ENCODE results near the gene GPC3. TPM values are rescaled to one million over a fixed set of nuclear protein-coding genes. Genes with fewer than 3 reads are reported as not detected.

GPC3 gene
- total RNA-seq, 2 experiments from 2014 or later = 0.25 to 0.59 TPM

GRCh38 chrX:133715715-133716114 lies 269.7 kb downstream of the GPC3 start:
- no peak overlapping the region for H3K27ac Mint-ChIP-seq
- no peaks in the 10 kb centered on the region for H3K4me1 Mint-ChIP-seq (ENCODE audit: low read depth)
- Histone ChIP-seq H3K36me3 (ENCODE audit: insufficient read depth, low read length) (no peaks in the 10 kb centered on the region), H3K4me3 (ENCODE audit: low read length) (no peak overlapping the region), H3K27me3 (ENCODE audit: control insufficient read depth in 1 of 2, insufficient read depth in 2 of 2, low read length in 2 of 2) (no peaks in the 10 kb centered on the region), H3K9me3 (ENCODE audit: control insufficient read depth in 1 of 2, insufficient read depth in 1 of 2, low read length in 2 of 2) (no peaks in the 10 kb centered on the region), H3K4me1 (ENCODE audit: insufficient read depth, low read length) (no peaks in the 10 kb centered on the region), H3K27ac (ENCODE audit: low read depth in 1 of 2, low read length in 2 of 2) (no peak overlapping the region)
- H3K4me3 Mint-ChIP-seq = no peak overlapping the region
- CTCF ChIA-PET = no interaction called here
- no peaks in the 10 kb centered on the region for H3K36me3 Mint-ChIP-seq (ENCODE audit: low read depth)
- no peak for DNase-seq
- POLR2A ChIA-PET = no interaction called here
- TF ChIP-seq, protein P1, sequence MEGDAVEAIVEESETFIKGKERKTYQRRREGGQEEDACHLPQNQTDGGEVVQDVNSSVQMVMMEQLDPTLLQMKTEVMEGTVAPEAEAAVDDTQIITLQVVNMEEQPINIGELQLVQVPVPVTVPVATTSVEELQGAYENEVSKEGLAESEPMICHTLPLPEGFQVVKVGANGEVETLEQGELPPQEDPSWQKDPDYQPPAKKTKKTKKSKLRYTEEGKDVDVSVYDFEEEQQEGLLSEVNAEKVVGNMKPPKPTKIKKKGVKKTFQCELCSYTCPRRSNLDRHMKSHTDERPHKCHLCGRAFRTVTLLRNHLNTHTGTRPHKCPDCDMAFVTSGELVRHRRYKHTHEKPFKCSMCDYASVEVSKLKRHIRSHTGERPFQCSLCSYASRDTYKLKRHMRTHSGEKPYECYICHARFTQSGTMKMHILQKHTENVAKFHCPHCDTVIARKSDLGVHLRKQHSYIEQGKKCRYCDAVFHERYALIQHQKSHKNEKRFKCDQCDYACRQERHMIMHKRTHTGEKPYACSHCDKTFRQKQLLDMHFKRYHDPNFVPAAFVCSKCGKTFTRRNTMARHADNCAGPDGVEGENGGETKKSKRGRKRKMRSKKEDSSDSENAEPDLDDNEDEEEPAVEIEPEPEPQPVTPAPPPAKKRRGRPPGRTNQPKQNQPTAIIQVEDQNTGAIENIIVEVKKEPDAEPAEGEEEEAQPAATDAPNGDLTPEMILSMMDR (IDR thresholded peaks at IDR 0.05) = no peak
- no peaks in the 10 kb centered on the region for H3K9me3 Mint-ChIP-seq
- no peak for ATAC-seq (ENCODE audit: poor library complexity)
- intact Hi-C loops (cut with DNase I, micrococcal nuclease) = no loop called here
- no peaks in the 10 kb centered on the region for H3K27me3 Mint-ChIP-seq

DNA sequence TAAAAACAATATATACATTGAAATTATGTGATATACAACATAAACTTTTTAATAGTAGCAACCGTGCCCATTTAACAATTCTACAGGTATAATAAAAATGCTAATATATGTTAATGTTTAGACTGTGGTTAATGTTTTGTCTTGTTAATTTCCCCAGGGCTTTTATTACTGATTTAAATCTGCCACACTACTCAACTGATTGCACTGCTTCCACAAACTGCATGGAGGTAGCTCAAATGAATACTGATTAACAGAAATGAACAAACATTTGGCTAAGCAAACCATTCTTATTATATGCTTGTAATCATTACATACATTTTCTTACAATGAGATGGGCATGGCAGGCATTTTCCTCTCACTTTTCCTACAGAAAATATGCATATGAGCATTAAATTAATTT lies 275.9 kb downstream of the GPC3 start:
- Histone ChIP-seq H3K4me3 (ENCODE audit: low read length) (no peak overlapping the region), H3K4me1 (ENCODE audit: insufficient read depth, low read length) (no peaks in the 10 kb centered on the region), H3K36me3 (ENCODE audit: insufficient read depth, low read length) (no peaks in the 10 kb centered on the region), H3K27me3 (ENCODE audit: control insufficient read depth in 1 of 2, insufficient read depth in 2 of 2, low read length in 2 of 2) (no peaks in the 10 kb centered on the region), H3K9me3 (ENCODE audit: control insufficient read depth in 1 of 2, insufficient read depth in 1 of 2, low read length in 2 of 2) (no peaks in the 10 kb centered on the region), H3K27ac (ENCODE audit: low read depth in 1 of 2, low read length in 2 of 2) (no peak overlapping the region)
- H3K4me1 Mint-ChIP-seq (ENCODE audit: low read depth) = no peaks in the 10 kb centered on the region
- ChIA-PET POLR2A (no interaction called here), CTCF (no interaction called here)
- no peak for DNase-seq
- ATAC-seq (ENCODE audit: poor library complexity) = no peak
- no peaks in the 10 kb centered on the region for H3K27me3 Mint-ChIP-seq
- no peaks in the 10 kb centered on the region for H3K36me3 Mint-ChIP-seq (ENCODE audit: low read depth)
- H3K9me3 Mint-ChIP-seq = no peaks in the 10 kb centered on the region
- TF ChIP-seq, protein P1 (IDR thresholded peaks at IDR 0.05) = no peak
- intact Hi-C loops (cut with DNase I, micrococcal nuclease) = no loop called here
- no peak overlapping the region for H3K4me3 Mint-ChIP-seq
- no peak overlapping the region for H3K27ac Mint-ChIP-seq

DNA sequence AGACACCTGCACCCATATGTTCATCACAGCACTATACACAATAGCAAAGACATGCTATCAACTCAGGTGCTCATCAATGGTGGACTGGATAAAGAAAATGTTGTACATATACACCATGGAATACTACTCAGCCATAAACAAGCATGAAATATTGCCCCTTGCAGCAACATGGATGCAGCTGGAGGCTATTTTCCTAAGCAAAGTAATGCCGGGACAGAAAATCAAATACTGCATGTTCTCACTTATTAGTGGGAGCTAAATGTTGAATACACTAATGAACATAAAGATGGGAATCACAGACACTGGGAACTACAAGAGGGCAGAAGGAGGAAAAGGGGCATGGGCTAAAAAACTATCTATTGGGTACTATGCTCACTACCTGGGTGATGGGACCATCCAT lies 278.5 kb downstream of the GPC3 start:
- CTCF ChIA-PET = no interaction called here
- no peaks in the 10 kb centered on the region for H3K27me3 Mint-ChIP-seq
- no peak overlapping the region for H3K27ac ChIP-seq (ENCODE audit: low read depth in 1 of 2, low read length in 2 of 2)
- DNase-seq (no peak), ATAC-seq (ENCODE audit: poor library complexity) (no peak)
- no peaks in the 10 kb centered on the region for H3K4me1 Mint-ChIP-seq (ENCODE audit: low read depth)
- H3K27ac Mint-ChIP-seq = no peak overlapping the region
- H3K9me3 ChIP-seq (ENCODE audit: control insufficient read depth in 1 of 2, insufficient read depth in 1 of 2, low read length in 2 of 2) = no peaks in the 10 kb centered on the region
- no peaks in the 10 kb centered on the region for H3K36me3 Mint-ChIP-seq (ENCODE audit: low read depth)
- intact Hi-C loops (cut with DNase I, micrococcal nuclease) = no loop called here
- H3K4me1 ChIP-seq (ENCODE audit: insufficient read depth, low read length) = no peaks in the 10 kb centered on the region
- no peak overlapping the region for H3K4me3 Mint-ChIP-seq
- POLR2A ChIA-PET = no interaction called here
- TF ChIP-seq, protein P1 (IDR thresholded peaks at IDR 0.05) = no peak
- H3K4me3 ChIP-seq (ENCODE audit: low read length) = no peak overlapping the region
- H3K36me3 ChIP-seq (ENCODE audit: insufficient read depth, low read length) = no peaks in the 10 kb centered on the region
- H3K27me3 ChIP-seq (ENCODE audit: control insufficient read depth in 1 of 2, insufficient read depth in 2 of 2, low read length in 2 of 2) = no peaks in the 10 kb centered on the region
- H3K9me3 Mint-ChIP-seq = no peaks in the 10 kb centered on the region

Measured in CD4-positive, alpha-beta T cell (primary cell).